NOMO-1 treated with DMSO at 0.1 percent for 48 hours (cell line): ENCODE results near the gene OR12D1.

ENCODE experiments used
- DNase-seq: peaks from one replicate; lab custom pipeline; 2025; ENCODE audit not compliant: unreplicated experiment; lab: John Stamatoyannopoulos, UW

The OR12D1 gene

GRCh38 chr6:29465279-29465678, 50.6 kb downstream of the OR12D1 start:
- no peak for DNase-seq

- DNase-seq, result no peak
These were observed 51.1 kb downstream of the OR12D1 start for GRCh38 chr6:29465801-29466200.

GRCh38 chr6:29466241-29466640, 51.5 kb downstream of the OR12D1 start:
- DNase-seq, result no peak
